UCSD-AML1 (cell line): ENCODE results near the gene IGSF6.

Experiments
- DNase-seq: peaks from one replicate; lab custom pipeline; 2025; ENCODE audit not compliant: unreplicated experiment; lab: John Stamatoyannopoulos, UW

IGSF6 gene

GRCh38 chr16:21603928-21604327 lies 48.5 kb downstream of the IGSF6 start:
- no peak for DNase-seq

DNA sequence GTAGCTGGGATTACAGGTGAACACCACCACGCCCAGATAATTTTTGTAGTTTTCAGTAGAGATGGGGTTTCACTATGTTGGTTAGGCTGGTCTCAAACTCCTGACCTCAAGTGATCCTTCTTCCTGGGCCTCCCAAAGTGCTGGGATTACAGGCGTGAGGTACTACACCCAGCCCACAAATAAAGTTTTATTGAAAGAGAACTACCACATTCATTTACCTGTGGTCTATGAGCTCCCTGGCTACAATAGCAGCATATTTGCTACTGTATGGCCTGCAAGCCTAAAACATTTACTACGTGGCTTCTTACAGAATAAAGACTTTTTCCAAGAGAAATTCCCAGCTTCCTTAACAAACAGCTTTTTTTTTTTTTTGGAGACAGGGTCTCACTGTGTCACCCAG lies 49.6 kb downstream of the IGSF6 start:
- no peak for DNase-seq

- peak; percentile 56 for DNase-seq
These were observed 52.2 kb downstream of the IGSF6 start for GRCh38 chr16:21600031-21600773.

- DNase-seq, result peak; percentile 96
These were observed 53.0 kb downstream of the IGSF6 start, which contains the start of gene METTL9 for GRCh38 chr16:21599122-21600030. TSS of gene METTL9 (plus strand) at chr16:21599577. CDS start at chr16:21599734, 157 bp downstream.

GRCh38 chr16:21598701-21599121 lies 53.7 kb downstream of the IGSF6 start:
- DNase-seq, result peak; percentile 70

DNA sequence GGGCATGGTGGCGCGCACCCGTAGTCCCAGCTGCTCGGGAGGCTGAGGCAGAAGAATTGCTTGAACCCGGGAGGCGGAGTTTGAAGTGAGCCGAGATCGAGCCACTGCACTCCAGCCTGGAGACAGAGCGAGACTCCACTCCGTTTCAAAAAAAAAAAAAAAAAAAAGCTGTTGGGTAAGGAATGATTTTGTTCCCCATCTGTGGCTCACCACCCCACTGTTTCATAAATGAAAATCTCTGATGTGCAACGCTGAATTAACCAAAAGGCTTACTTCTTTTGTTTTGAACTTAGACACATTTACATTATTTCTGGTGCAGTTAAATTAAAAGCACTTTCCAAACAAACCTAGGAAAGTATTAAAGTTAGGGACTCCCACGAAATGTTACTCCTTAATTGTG lies 54.2 kb downstream of the IGSF6 start:
- no peak for DNase-seq

DNA sequence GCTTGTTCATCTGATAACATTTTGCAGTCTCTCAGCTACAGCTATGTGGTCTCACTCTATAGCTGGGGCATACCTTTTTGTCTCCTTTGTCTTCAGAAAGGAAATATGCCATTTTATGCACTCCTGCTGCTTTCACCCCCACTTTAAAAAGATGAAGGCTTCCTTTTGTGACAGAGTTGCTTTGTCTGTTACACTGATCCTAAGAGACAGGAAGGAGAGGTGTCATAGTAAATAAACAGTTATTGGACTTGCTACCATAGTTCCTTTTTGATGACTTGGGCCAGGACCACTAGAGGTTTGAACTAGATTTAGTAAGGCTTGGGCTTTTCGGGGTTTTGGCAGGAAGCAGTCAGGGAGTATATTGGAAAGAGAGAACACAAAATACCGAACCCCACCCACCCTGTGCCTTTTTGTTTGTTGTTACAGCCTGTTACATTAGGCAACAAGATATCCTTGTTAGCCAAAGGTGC lies 54.8 kb downstream of the IGSF6 start:
- no peak for DNase-seq

- DNase-seq, result no peak
These were observed 58.7 kb downstream of the IGSF6 start for GRCh38 chr16:21593530-21594289.

GRCh38 chr16:21592191-21592590 lies 60.2 kb downstream of the IGSF6 start:
- no peak for DNase-seq

DNA sequence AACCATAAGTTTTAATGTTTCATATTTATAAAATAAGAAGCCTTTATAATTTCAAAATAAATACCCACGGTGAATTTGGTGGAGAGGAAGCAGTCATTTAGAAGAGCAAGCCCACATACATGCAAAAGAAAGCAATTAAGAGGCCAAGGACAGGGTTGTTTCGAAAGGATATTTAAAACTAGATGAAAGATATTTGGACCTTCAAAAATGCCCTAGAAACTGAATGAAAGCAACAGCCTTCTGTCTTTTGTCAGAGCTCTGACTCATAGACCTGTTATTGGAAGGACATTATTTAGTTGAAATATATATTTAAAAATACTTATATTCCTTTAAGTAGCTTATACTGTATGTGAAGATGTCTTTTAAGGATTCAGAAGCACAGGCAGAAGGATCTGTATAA lies 61.6 kb downstream of the IGSF6 start:
- DNase-seq, result no peak

DNA sequence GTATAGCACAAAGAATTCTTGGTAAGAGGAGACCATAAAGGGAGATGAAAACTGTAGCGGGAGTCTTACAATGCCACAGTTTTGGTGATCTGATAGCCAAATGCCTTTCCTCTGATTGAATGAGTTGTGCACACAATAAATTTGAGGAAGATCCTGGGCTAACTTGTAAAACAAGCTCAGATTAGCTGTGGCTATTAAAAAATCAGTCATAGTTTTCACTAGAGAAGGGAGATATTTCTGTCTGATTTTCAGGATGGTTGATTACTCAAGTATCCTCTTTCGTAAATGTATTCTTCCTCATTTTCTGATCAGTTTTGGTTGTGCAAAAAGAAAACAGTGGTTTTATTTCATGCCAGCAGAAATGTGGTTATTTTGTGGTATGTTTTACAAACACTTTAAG lies 62.1 kb downstream of the IGSF6 start:
- no peak for DNase-seq

- no peak for DNase-seq
These were observed 62.9 kb downstream of the IGSF6 start for GRCh38 chr16:21589551-21589950.
